HG02973 (cell line): ENCODE results near the gene SHISA2.

Experiments used
- ATAC-seq: cut with Tn5 transposase; IDR thresholded peaks from one replicate; pipeline ENCODE4 v1.9.1; 2021; ENCODE audit warnings: moderate library complexity; ENCODE audit not compliant: unreplicated experiment

Gene SHISA2

GRCh38 chr13:26050568-26051230 is 1.1 kb downstream of the SHISA2 start:
- no peak for ATAC-seq

- ATAC-seq, result no peak
Observed at GRCh38 chr13:26048741-26049140, 3.1 kb downstream of the SHISA2 start.

GRCh38 chr13:26047040-26047439 is 4.8 kb downstream of the SHISA2 start:
- ATAC-seq, result no peak

- ATAC-seq, result no peak
Observed at GRCh38 chr13:26046639-26047038, 5.2 kb downstream of the SHISA2 start.

- ATAC-seq, result no peak
Observed at GRCh38 chr13:26045142-26045541, 6.7 kb downstream of the SHISA2 start.

GRCh38 chr13:26042785-26043184 is 9.0 kb downstream of the SHISA2 start:
- no peak for ATAC-seq

GRCh38 chr13:26041444-26041843 is 10.4 kb downstream of the SHISA2 start:
- no peak for ATAC-seq

- ATAC-seq, result no peak
Observed at GRCh38 chr13:26038931-26039475, 12.8 kb downstream of the SHISA2 start.

GRCh38 chr13:26037302-26037701 is 14.5 kb downstream of the SHISA2 start:
- ATAC-seq, result no peak

- no peak for ATAC-seq
Observed at GRCh38 chr13:26036383-26036782, 15.4 kb downstream of the SHISA2 start.

- no peak for ATAC-seq
Observed at GRCh38 chr13:26034018-26034417, 17.8 kb downstream of the SHISA2 start.

GRCh38 chr13:26030331-26030730 is 21.5 kb downstream of the SHISA2 start:
- no peak for ATAC-seq

GRCh38 chr13:26029581-26030136 is 22.2 kb downstream of the SHISA2 start:
- no peak for ATAC-seq

- ATAC-seq, result no peak
Observed at GRCh38 chr13:26026211-26026610, 25.6 kb downstream of the SHISA2 start.

- ATAC-seq, result no peak
Observed at GRCh38 chr13:26025771-26026170, 26.0 kb downstream of the SHISA2 start.

GRCh38 chr13:26025196-26025595 is 26.6 kb downstream of the SHISA2 start:
- no peak for ATAC-seq

GRCh38 chr13:26024558-26024957 is 27.3 kb downstream of the SHISA2 start:
- no peak for ATAC-seq

- no peak for ATAC-seq
Observed at GRCh38 chr13:26022538-26023292, 29.1 kb downstream of the SHISA2 start.

GRCh38 chr13:26021956-26022355 is 29.9 kb downstream of the SHISA2 start:
- no peak for ATAC-seq

GRCh38 chr13:26021516-26021915 is 30.3 kb downstream of the SHISA2 start:
- no peak for ATAC-seq

- ATAC-seq, result no peak
Observed at GRCh38 chr13:26020891-26021290, 30.9 kb downstream of the SHISA2 start.
